GM18511 (cell line): Measurements from ENCODE around the gene DCTPP1.
A peak's percentile ranks its signal among the peaks of the same experiment; 100 is the strongest.

Source experiments
- ATAC-seq: cut with Tn5 transposase; IDR thresholded peaks from one replicate; pipeline ENCODE4 v1.9.1; 2021; ENCODE audit warnings: mild to moderate bottlenecking, moderate library complexity; ENCODE audit not compliant: unreplicated experiment

DCTPP1 gene

GRCh38 chr16:30449116-30449435 lies 19.2 kb upstream of the DCTPP1 start:
- ATAC-seq: no peak

- no peak for ATAC-seq
Measured at GRCh38 chr16:30447512-30448226, 17.8 kb upstream of the DCTPP1 start.

- ATAC-seq: no peak
Measured at GRCh38 chr16:30446203-30446595, 16.4 kb upstream of the DCTPP1 start.

GRCh38 chr16:30445408-30446202 lies 15.8 kb upstream of the DCTPP1 start, which contains the start of gene SEPHS2:
Gene SEPHS2 (minus strand): TSS chr16:30445874. CDS start chr16:30445727, 147 bp downstream.
- peak; percentile 93 for ATAC-seq

GRCh38 chr16:30445149-30445407 lies 15.2 kb upstream of the DCTPP1 start:
- no peak for ATAC-seq

GRCh38 chr16:30444231-30445148 lies 14.7 kb upstream of the DCTPP1 start:
- ATAC-seq: no peak

- ATAC-seq: no peak
Measured at GRCh38 chr16:30443631-30444030, 13.8 kb upstream of the DCTPP1 start.

GRCh38 chr16:30439720-30440348 lies 10.0 kb upstream of the DCTPP1 start:
- ATAC-seq: no peak

GRCh38 chr16:30438835-30439234 lies 9.0 kb upstream of the DCTPP1 start:
- ATAC-seq: no peak

GRCh38 chr16:30437511-30438046 lies 7.7 kb upstream of the DCTPP1 start:
- ATAC-seq: no peak

GRCh38 chr16:30434852-30435251 lies 5.0 kb upstream of the DCTPP1 start:
- ATAC-seq: no peak

- ATAC-seq: no peak
Measured at GRCh38 chr16:30430428-30430970, 669 bp upstream of the DCTPP1 start.

GRCh38 chr16:30429418-30429677 lies 482 bp downstream of the DCTPP1 start:
- peak; percentile 22 for ATAC-seq

- ATAC-seq: no peak
Measured at GRCh38 chr16:30428055-30428454, 1.8 kb downstream of the DCTPP1 start.

GRCh38 chr16:30421010-30421409 lies 8.8 kb downstream of the DCTPP1 start:
- no peak for ATAC-seq

GRCh38 chr16:30418350-30419181 lies 11.3 kb downstream of the DCTPP1 start:
- no peak for ATAC-seq

- ATAC-seq: peak; percentile 86
Measured at GRCh38 chr16:30417529-30418349, 12.1 kb downstream of the DCTPP1 start.

GRCh38 chr16:30416624-30417528 lies 13.0 kb downstream of the DCTPP1 start:
- ATAC-seq: no peak
